Amygdala (tissue), 56 donors: Measurements from ENCODE around the gene PRPF6.

Source experiments
- DNase-seq, 56 donors: peaks; one replicate each; lab custom pipeline; 2025; lab: John Stamatoyannopoulos, UW

Gene PRPF6

GRCh38 chr20:63980806-63981728, at the start of gene PRPF6:
PRPF6 (plus strand) TSS chr20:63981132; CDS start chr20:63981246, 114 bp downstream.
- DNase-seq: peak; percentile 46 to 96 (median 88)

- DNase-seq: no peak
Measured at GRCh38 chr20:63931735-63932134, 49.2 kb upstream of the PRPF6 start.

GRCh38 chr20:63932606-63933160, 48.2 kb upstream of the PRPF6 start:
- DNase-seq: no peak

GRCh38 chr20:63933646-63934045, 47.3 kb upstream of the PRPF6 start:
- DNase-seq: no peak

GRCh38 chr20:63934271-63935068, 46.5 kb upstream of the PRPF6 start:
- no peak for DNase-seq

GRCh38 chr20:63935447-63935846, 45.5 kb upstream of the PRPF6 start:
- DNase-seq: no peak

- DNase-seq: no peak
Measured at GRCh38 chr20:63937596-63937995, 43.3 kb upstream of the PRPF6 start.

GRCh38 chr20:63939061-63939935, 41.6 kb upstream of the PRPF6 start:
- no peak for DNase-seq

GRCh38 chr20:63940071-63940471, 40.9 kb upstream of the PRPF6 start:
- no peak for DNase-seq

GRCh38 chr20:63940472-63941266, 40.3 kb upstream of the PRPF6 start:
- DNase-seq: no peak

- DNase-seq: no peak
Measured at GRCh38 chr20:63941282-63942081, 39.5 kb upstream of the PRPF6 start.

- peak in 5 of 56 donors; percentile 23 to 55 (median 33) for DNase-seq
Measured at GRCh38 chr20:63942250-63942951, 38.5 kb upstream of the PRPF6 start.

GRCh38 chr20:63942969-63943807, 37.7 kb upstream of the PRPF6 start:
- no peak for DNase-seq

- no peak for DNase-seq
Measured at GRCh38 chr20:63943808-63944077, 37.2 kb upstream of the PRPF6 start.

- DNase-seq: no peak
Measured at GRCh38 chr20:63944078-63944941, 36.6 kb upstream of the PRPF6 start.

GRCh38 chr20:63945031-63945658, 35.8 kb upstream of the PRPF6 start:
- no peak for DNase-seq
